Kasumi-1 (cell line): ENCODE data around the gene TPK1.

Experiments used
- DNase-seq, 2 experiments: peaks; one replicate each; lab custom pipeline; 2025; lab: John Stamatoyannopoulos, UW

TPK1 gene

GRCh38 chr7:144723301-144723700 lies 112.6 kb downstream of the TPK1 start:
- DNase-seq, result no peak

- DNase-seq, result no peak
Measured at GRCh38 chr7:144720710-144721109, 115.1 kb downstream of the TPK1 start.

- no peak for DNase-seq
Measured at GRCh38 chr7:144720149-144720548, 115.7 kb downstream of the TPK1 start.

- DNase-seq, result no peak
Measured at GRCh38 chr7:144717720-144718119, 118.1 kb downstream of the TPK1 start.

GRCh38 chr7:144713850-144714249 lies 122.0 kb downstream of the TPK1 start:
- DNase-seq, result no peak

GRCh38 chr7:144710791-144711190 lies 125.1 kb downstream of the TPK1 start:
- no peak for DNase-seq

- no peak for DNase-seq
Measured at GRCh38 chr7:144709066-144709465, 126.8 kb downstream of the TPK1 start.

- DNase-seq, result no peak
Measured at GRCh38 chr7:144691240-144691639, 144.6 kb downstream of the TPK1 start.

GRCh38 chr7:144682581-144683280 lies 153.1 kb downstream of the TPK1 start:
- no peak for DNase-seq

- no peak for DNase-seq
Measured at GRCh38 chr7:144676492-144676891, 159.4 kb downstream of the TPK1 start.

GRCh38 chr7:144674550-144674949 lies 161.3 kb downstream of the TPK1 start:
- DNase-seq, result no peak

GRCh38 chr7:144672869-144673268 lies 163.0 kb downstream of the TPK1 start:
- DNase-seq, result no peak

GRCh38 chr7:144671429-144671828 lies 164.4 kb downstream of the TPK1 start:
- no peak for DNase-seq

- DNase-seq, result peak; percentile 46 to 73
Measured at GRCh38 chr7:144670218-144670617, 165.6 kb downstream of the TPK1 start.

- no peak for DNase-seq
Measured at GRCh38 chr7:144668503-144668902, 167.3 kb downstream of the TPK1 start.

GRCh38 chr7:144665689-144666381 lies 170.0 kb downstream of the TPK1 start:
- no peak for DNase-seq

- DNase-seq, result no peak
Measured at GRCh38 chr7:144659211-144659610, 176.6 kb downstream of the TPK1 start.

GRCh38 chr7:144656965-144657517 lies 178.8 kb downstream of the TPK1 start:
- peak; percentile 42 to 46 for DNase-seq

- DNase-seq, result no peak
Measured at GRCh38 chr7:144653449-144653848, 182.4 kb downstream of the TPK1 start.

GRCh38 chr7:144650439-144650838 lies 185.4 kb downstream of the TPK1 start:
- no peak for DNase-seq

GRCh38 chr7:144649120-144649519 lies 186.7 kb downstream of the TPK1 start:
- DNase-seq, result no peak

GRCh38 chr7:144641389-144642044 lies 194.3 kb downstream of the TPK1 start:
- DNase-seq, result no peak

GRCh38 chr7:144632724-144633123 lies 203.1 kb downstream of the TPK1 start:
- DNase-seq, result no peak
